Stimulated activated CD8-positive, alpha-beta memory T cell treated with anti-CD3 and anti-CD28 coated beads, Interleukin-12 subunit alpha, Interleukin-12 subunit beta, amount 100 ng/mL, for 4 hours (primary cell): ENCODE measurements around the gene ARAP2.

ENCODE experiments used
- DNase-seq: peaks from one replicate; pipeline ENCODE4 v3.0.0-alpha.2; 2020; ENCODE audit warnings: low read depth

The ARAP2 gene

DNA sequence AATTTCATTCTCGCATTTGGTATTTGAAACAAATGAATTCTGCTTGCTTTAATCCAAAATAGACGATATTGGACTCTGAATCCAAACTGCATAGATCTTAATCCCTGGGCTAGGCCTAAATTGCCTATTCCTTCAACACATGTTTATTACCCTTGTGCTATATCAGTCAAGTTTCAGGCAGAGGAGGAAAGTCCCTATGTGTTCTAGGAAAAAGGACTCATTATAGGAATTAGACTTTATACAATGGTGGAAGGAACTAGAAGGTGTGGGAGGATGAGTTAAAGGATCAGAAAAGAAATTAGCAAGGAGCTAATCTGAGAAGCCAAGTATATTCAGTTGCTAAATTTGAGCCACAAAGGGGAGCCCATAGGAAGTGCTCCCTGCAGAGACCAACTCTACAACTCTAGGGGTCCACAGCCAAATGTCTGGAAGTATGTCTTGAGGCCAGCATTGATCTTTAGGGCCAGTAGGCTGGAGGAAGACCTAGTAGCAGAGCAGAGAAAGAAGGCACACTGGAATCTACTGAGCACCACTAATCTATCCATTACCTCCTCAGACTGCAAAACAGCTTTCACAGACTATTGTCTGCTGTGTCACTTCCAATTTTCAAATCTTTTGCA, 20.0 kb upstream of the ARAP2 start:
- DNase-seq, result no peak

DNA sequence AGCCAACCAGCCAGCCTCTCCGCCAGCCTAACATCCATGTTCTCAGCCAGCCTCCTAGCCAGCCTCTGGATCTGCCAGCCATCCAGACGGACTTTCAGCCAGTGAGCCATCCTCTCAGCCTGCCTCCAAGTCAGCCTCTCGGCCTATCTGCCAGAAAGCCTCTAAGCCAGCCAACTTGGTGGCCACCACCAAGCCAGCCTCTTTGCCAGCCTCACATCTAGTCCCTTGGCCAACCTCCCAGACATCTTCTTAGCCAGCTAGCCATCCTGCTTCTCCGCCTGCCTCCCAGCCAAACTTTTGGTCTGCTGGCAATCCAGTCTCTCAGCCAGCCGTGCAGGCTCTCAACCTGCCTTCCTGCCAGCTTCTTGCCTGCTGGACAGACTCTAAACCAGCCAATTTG, 16.4 kb upstream of the ARAP2 start:
- DNase-seq, result no peak

DNA sequence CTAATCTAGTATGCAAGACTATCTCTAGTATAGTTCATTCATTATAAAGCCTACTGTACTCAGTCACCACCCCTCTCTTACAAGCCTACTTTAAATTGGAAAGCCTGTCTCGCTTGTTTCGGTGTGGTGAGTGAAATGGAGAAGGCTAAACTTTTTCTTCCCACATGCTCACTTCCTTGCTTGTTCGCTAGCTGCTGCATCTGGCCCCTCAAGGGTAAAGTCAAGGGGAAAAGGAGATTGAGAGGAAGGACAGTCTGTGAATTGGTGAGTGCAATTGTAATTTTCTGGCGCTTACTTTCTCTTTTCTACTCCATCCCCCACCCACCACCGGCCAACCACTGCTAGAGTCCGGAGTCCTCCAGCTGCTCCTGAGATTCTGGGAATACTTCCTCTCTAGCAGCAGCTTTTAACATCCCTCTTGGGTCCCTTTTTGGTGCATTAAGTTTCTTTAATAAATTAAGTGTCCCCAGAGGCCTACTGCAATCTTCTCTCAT, 12.1 kb upstream of the ARAP2 start:
- no peak for DNase-seq

DNA sequence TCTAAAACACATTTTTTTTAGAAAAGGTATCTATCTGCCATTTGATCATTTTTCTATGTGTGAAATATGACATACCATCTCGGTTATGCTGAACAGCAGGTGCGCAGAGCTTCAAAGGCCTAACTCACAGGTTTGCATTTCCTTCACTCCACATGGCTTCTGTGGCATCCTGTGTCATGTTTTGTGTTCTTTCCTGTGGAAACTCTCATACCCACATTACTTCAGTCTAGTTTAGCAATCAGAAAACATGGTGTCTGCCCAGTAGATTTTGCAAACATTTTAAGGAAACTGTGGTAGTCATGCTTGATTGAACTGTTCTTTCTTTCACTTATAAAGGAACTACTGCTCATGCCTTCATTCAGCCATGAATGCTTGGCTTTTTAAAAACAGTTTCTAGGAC, 11.3 kb upstream of the ARAP2 start:
- peak; percentile 29 for DNase-seq

DNA sequence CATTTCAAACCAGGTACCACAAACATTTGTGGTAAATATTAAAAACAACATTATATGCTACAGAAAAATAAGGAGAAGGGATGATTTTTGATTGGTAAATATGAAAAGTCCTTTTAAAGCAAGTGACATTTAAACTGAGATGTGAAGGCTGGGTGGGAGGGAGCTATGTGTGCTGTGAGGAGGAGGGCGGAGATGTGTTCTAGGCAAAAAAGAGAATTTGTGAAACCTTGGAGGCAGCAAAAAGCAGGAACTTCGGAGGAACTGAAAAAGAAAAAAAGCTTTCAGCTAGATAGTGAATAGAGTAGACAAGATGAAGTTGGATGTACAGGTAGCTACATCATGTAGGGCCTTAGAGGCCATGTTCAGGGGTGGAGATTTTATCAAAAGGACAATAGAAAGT, 10.1 kb upstream of the ARAP2 start:
- DNase-seq, result no peak

DNA sequence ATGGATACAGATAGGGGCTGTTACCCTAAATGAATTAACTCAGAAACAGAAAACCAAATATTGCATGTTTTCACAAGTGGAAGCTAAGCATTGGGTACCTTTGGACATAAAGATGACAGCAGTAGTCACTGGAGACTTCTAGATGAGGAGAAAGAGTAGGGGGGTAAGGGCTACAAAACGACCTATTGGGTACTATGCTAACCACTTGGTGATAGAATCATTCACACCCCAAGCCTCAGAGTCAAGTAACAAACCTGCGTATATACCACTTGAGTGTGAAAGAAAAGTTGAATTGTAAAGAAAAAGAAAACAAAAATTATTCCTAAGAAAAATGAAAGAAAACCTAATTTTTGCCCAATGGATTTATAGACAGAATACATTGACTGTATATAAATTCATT, 7.7 kb upstream of the ARAP2 start:
- no peak for DNase-seq

DNA sequence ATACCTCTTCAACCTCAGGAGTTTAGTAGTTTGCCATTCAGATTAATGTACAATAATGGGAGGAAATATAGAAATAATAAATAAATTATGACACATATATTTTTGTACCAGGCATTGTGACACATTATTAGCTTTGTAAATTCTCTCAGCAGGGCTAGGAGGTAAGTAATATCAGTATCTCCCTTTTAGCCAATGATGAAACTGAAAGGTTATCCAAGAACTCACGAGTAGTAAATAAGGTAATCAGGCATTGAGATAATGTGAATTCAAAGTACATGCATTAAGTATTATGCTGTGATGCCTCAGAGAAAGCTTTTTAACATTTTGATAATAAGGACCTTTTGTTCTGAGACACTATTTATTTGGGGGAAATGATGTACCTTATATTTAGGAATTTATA, 5.3 kb upstream of the ARAP2 start:
- DNase-seq, result no peak

DNA sequence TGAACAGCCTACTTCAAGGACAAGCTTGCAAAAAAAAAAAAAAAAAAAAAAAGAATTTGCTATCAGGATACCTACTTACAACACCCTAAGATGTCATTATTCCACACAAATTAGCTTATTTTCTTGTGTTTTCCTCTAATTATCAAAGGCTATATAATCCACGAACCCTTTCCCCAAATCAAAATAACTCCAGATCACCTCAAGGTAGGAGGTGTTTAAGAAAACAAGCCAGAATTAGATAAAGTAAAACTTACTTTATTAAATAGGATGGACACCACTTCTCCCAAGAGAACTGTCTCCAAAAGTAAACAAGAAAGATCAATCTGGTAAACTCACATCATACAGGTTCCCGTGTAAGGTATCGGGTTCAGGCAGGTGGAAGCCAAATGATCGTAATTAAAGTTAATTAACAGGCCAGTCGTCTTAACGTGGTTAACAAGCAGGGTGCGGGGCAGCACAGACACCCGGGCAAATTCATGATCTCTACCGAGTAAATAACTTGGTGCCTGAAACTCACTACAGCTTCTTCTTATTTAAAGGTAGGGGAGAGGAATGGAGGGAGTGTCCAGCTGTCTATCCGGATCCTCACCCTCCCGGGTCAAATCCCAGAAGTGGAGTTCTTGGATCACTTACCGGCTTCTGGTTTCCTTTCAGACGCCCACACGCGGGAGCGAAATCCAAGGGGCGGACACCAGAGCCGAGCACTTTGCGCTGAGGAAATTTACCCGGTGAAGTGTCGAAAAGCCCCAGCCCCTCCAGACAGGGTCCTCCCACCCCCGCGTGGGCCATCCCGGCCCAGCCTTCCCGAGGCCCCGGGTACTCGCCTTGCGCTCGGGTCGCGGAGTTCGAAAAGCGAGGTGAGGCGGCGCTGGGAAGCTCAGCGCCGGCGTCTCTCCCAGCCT, 708 bp downstream of the ARAP2 start:
- peak; percentile 34 for DNase-seq

DNA sequence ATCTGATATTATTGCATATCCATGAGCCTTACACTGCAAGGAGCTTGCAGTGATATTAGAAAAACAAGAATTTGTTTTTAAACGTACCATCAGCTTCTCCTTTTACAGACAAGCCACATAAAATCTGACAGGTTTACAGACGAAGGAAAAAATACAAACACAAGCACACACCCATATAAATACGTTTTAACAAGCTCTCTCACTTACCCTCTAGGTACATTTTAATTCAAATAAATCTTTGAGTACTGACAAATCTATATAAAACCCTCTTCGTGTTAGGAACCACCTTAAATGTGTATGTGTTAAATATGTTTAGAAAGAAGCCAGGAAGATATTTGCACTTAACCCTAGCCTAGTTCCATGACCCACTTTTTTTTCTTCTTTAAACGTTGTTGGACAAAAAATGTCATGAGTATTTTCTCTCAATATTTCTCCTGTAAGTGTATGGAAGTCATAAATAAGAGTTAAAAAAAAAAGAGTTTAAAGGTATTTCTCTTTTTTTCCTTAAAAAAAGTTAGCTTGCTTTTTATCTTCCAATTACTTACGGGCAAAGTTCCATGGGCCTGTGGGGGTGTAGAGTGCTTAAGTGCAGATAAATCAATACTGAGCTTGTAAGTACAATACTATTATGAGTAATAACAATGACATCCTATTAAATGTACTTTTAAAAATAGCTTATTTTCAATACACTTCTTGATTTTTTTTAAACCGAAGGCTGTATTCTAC, 1.5 kb downstream of the ARAP2 start:
- DNase-seq, result no peak

DNA sequence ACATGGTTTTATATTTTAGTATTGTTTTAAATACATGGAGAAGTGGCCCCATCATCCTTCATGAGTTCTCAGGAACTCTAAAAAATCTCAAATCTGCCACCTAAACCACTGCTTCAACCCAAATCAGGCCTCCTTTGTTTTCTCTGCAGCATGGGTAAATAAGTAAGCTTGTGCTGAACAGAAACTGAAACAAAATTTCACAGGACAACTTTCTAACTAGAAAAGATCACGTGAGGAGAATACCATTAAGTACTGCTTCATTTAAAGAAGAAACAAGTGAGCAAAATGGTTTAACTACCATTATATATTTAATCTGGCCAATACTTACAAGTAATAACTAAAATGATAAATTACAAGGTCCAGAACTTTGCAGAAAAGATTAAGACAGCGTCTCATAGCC, 2.5 kb downstream of the ARAP2 start:
- DNase-seq, result no peak

DNA sequence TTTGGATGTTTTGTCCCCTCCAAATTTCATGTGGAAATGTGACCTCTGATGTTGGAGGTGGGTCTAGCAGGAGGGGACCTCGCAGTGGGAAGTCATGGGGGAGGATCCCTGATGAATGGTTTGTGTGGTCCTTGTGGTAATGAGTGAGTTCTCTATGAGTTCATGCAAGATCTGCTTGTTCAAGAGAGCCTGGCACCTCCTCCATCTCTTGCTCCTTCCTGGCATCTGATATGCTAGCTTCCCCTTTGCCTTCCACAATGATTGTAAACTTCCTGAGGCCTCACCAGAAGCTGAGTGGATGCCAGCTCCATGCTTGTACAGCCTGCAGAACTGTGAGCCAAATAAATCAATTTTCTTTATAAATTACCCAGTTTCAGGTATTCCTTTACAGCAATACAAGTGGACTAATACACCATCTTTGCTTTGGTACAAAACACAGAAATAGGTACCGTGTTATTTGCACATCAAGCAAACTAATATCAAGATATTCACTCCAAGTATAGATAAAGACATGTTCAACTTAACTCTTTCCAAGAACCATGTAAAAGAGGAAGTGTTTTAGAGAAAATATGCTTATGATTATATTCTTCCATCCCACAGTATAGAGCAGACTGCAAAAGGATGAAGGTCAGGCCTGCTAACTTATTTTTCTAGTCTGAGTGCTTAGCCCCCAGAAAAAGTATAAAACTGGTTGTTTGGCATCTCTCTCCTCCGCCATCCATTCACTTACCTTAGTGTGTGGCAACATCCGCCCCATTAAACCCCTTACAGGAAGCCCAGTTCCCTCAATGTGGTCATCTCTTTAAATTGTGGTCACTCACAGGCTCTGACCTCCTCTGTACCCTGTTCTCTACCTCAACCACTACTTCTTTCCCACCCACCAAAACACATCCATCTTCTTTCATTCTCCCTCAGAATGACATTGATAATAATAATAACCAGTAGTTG, 6.7 kb downstream of the ARAP2 start:
- no peak for DNase-seq

DNA sequence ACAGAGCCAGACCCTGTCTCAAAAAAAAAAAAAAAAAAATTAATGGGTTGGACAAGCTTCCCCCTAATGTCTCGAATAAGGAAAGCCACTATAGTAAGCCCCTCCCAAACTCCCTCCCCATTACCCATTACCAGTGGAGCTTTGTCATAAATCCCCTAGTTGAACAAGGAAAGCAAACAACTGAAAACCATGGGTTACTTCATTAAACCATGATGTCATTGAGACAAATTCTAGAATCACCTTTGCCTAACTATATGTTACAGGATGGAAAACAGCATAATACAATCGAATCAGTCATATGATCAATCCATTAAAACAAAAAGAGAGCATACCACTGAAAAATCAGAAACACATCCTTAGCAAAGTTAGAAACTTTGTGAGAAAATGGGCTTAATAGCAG, 8.2 kb downstream of the ARAP2 start:
- DNase-seq, result no peak

DNA sequence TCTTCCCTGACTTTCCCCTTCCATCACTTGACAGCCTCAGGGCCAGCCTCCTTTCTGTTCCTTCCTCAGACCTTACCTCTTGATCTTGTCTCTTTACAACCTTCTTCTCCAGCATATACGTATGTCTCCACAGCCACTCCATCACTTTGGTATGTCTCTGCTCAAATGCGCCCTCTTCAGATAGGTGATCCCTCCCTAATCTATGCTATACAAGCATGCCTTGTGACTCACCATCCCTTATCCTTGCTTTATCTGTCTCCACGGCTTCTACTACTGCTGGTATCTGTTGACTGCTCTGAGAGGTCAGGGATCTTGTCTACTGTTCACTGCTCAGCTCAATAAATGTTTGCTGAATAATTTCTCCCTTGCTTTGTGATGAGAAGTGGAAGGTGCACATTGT, 9.0 kb downstream of the ARAP2 start:
- DNase-seq, result no peak

DNA sequence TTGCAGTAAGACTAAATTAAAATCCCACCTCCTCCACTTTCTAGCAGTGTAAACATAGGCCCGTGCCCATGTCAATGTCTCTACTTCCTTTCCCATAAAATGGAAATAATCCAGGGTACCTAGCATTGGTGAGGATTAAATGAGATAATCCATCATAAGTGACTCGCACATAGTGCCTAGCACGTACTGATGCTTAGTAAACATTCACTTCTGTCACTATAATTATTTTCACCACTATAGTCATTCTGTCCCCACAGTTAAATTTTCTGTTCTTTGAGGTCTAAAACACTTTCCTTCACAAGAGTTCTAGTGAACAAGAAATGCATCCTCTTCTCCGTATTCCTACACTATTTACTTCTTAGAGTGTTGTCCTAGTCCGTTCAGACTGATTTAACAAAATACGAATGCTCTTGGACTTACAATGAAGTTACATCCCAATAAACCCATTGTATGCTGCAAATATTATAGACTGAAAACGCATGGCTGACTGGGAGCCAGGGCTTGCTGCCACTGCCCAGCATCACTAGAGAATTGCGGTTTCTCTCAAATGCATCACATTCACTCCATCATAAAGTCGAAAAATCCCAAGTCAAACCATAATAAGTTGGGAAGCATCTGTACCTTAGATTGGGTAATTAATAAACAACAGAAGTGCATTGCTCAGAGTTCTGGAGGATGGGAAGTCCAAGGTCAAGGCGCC, 10.6 kb downstream of the ARAP2 start:
- no peak for DNase-seq

DNA sequence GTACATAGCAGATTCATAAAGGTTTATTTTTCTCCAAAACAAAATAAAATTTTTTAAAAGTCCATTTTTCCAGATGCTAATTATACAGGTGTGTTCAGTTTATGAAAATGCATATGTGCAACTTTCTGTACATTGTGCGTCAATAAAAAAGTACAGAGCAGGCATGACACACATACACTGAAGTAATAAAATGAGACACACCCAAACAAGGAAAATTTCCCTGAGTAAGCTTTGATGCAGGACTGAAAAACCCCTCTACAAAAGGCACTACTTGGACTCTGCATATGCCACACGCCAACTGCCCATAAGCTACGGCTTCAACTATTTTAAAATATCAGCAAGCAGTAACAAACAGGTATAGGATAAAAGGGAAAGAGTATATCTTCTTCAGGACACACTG, 13.8 kb downstream of the ARAP2 start:
- DNase-seq, result no peak

DNA sequence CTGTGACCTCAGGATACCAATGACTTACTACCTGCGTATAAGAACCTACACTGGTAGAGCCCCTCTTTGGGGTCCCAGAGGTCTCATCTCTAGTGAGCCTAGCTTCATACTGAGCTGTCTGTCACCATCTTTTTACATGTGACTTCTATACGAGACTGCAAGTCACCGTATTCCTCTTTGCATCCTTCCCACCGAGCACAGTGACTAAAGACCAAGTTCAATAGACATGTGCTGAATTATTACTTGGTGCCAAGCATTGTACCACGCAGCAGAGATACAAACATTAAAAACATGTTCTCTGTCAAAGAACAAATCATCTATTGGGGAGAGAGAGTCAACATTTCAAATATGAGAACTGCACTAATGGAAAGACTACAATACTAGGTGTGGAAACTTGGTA, 16.4 kb downstream of the ARAP2 start:
- DNase-seq, result no peak

DNA sequence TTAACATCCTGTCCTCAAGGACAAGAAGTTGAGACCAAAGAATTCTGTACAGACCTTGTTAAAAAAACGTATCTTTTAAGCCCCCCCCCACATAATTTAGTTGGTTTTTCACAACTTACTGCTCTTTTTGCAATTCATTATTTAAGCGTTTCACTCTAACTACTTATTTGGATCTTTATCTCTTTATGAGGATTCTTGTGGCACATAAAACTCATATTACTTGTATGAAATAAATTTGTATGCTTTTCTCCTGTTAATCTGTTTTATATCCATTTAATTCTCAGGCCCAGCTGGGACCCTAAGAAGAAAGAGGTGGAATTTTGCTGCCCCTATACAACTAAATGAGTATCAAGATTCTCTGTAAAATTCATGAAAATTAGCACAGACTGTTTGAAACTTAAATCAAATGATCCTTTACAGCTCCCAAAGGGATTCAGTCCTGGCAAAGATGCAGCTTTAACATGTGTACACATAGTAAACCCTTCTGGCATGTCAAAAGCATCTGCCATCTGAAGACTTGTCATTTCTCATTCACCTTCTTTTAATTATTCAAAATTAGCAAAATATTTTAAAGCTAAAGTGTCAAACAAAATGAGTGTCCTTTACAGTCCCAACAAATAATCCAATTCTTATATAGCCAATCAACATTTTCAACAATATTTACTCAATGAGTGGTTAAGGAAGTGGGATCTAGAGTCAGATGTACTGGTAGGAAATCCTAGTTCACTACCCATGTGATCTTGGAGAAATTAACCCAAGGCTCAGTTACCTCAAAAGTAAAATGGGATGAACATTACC, 17.7 kb downstream of the ARAP2 start:
- no peak for DNase-seq

DNA sequence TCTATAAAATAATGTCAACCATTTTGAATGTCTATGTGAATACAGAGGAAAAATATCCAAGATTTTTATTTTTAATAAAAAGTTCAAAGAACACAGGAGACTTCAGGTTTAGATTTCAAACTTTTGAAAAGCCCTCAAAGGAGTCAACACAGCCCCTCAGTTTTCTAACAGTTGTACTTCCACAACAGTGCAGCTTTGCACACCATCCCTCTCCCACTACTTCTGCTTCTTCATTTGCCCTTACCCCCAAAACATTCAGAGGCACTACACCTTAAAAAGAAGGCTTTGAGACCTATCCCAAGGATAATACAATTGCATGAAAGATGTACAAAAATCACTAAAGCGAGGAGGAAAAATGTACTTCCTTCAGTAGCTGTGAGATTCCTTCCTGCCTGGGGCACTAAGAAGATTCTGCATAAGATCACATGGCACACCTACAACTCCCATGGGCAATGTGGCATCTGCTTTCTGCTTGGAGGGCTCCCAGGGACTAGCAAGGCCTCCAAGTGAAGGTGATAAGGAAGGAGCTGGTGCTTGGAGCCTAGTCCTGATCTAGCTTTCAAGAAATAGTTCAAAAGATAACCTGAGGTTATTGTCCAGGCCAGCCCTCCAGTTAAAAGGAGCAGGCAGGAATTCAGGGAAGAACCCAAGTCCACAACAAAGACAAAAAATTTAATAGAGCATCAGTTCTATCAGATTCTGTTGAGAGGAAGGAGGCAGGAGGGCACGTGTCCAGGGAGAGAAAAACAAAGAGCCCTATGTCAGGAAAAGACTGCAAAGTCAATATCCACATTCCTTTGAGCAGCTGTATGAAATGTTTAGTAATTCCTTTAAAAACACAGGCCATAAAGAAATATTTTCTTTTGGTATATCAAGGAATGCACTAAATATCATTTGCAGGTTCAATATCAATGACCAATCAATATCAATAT, 19.1 kb downstream of the ARAP2 start:
- no peak for DNase-seq

DNA sequence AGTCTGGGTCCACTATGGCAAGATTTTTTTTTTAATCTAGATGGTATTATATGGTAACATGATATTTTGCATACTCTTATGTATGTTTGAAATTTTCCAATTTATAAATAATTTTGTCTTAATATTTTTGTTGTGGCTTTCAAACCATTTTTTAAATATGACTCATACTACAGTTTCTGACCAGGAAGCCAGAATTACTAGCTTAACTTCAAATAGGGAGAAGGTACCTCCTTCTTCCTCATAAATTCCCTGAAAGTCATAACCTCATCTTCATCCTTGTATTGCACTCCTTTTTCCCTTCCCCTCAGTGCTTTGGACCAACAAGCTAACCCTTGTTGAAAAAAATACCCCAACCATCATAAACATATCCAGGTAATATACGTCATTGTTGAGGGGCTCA, 21.6 kb downstream of the ARAP2 start:
- DNase-seq, result no peak
